ENCODE data around the gene SNAP25.

SNAP25 gene

DNA sequence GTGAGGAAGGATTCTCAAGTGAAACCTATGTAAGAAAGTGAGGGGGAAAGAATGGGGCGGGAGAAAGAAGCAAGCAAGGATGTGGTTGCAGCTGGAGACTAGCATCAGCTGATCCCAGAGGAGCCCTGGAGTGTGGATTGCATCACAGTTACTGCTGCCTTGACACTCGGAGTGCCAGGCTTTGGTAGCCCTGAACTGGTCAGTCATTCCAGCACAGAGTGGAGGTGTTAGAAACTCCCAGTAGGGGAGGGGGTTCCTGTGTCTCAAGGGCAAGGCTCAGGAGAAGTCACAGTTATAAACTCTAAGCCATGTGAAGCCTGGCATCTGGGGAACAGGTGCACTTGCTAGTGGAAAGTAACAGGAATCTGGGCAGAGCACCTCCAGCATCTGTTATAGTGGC is 23.5 kb downstream of the SNAP25 start:
- Histone ChIP-seq H3K27me3 (ENCODE audit: control insufficient read depth, insufficient read depth, low read length) (no peaks in the 10 kb centered on the region), H3K27ac (ENCODE audit: low read depth, low read length) (no peak overlapping the region), H3K4me3 (ENCODE audit: low read depth, low read length) (no peak overlapping the region), H3K9ac (ENCODE audit: low read length) (no peak overlapping the region), H3K9me3 (ENCODE audit: control insufficient read depth, insufficient read depth, low read depth, low read length) (no peaks in the 10 kb centered on the region), H3K4me1 (ENCODE audit: control insufficient read depth, insufficient read depth, low read length) (peaks cover 4% of the 10 kb centered on the region), H3K36me3 (ENCODE audit: control insufficient read depth, insufficient read depth, low read length) (no peaks in the 10 kb centered on the region)

DNA sequence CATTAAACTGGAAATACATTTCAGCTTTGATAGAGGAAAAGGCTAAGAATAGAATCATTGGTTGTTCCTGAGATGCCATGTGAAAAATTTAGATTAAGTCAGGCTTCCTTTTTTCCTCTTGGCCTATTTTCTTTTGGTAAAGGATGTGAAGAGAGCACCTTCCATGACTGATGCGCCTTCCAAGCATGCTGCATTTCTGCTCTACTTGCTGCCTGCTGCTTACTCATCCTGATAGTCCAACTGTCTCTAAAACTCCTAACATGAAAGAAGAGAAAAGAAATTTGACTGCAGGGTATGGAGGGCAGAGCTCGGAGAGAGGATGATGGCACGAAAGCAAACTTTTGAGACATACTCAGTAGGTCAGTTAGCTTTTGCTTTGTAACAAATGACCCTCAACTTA is 28.8 kb downstream of the SNAP25 start:
- H3K9ac ChIP-seq (ENCODE audit: low read length): no peak overlapping the region
- no peak overlapping the region for H3K27ac ChIP-seq (ENCODE audit: low read depth, low read length)
- no peak overlapping the region for H3K4me3 ChIP-seq (ENCODE audit: low read depth, low read length)
- H3K4me1 ChIP-seq (ENCODE audit: control insufficient read depth, insufficient read depth, low read length): peaks cover 31% of the 10 kb centered on the region
- no peaks in the 10 kb centered on the region for H3K27me3 ChIP-seq (ENCODE audit: control insufficient read depth, insufficient read depth, low read length)
- H3K9me3 ChIP-seq (ENCODE audit: control insufficient read depth, insufficient read depth, low read depth, low read length): no peaks in the 10 kb centered on the region
- no peaks in the 10 kb centered on the region for H3K36me3 ChIP-seq (ENCODE audit: control insufficient read depth, insufficient read depth, low read length)

DNA sequence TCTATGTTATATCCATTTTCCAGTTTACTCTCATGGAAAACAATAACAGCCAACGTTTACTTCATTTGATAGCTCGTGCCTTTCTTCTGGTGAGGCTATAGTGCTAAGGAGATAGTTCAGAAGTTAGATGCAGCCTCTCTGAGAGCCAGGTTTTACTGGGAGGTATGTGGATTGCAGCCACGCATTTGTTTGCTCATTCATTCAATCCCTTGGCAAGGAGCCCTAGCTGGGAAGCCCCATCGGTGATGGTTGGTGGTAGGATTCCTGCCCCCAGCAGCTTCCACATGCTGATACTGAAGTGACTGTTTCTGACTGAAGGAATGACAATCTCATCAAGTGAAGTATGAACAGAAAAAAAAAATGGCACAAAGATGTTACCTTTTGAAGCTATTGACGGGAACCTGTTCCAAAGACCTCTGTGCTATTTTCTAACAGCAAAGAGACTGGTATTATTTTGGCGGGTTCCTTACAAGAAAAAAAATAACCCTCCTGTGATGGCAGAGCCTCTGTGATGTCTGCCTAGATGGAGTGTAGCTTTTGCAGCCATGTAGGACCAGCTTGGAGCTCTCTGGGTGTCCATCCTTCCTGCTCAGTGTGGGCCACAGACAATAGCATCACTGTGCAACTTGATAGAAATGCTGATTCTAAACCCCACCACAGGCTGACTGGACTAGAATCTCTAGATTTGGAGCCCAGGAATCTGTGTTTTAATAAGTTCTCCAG is 30.6 kb downstream of the SNAP25 start:
- H3K27me3 ChIP-seq (ENCODE audit: control insufficient read depth, insufficient read depth, low read length): no peaks in the 10 kb centered on the region
- no peak overlapping the region for H3K9ac ChIP-seq (ENCODE audit: low read length)
- peaks cover 31% of the 10 kb centered on the region for H3K4me1 ChIP-seq (ENCODE audit: control insufficient read depth, insufficient read depth, low read length)
- no peaks in the 10 kb centered on the region for H3K9me3 ChIP-seq (ENCODE audit: control insufficient read depth, insufficient read depth, low read depth, low read length)
- no peaks in the 10 kb centered on the region for H3K36me3 ChIP-seq (ENCODE audit: control insufficient read depth, insufficient read depth, low read length)
- no peak overlapping the region for H3K27ac ChIP-seq (ENCODE audit: low read depth, low read length)
- H3K4me3 ChIP-seq (ENCODE audit: low read depth, low read length): no peak overlapping the region

DNA sequence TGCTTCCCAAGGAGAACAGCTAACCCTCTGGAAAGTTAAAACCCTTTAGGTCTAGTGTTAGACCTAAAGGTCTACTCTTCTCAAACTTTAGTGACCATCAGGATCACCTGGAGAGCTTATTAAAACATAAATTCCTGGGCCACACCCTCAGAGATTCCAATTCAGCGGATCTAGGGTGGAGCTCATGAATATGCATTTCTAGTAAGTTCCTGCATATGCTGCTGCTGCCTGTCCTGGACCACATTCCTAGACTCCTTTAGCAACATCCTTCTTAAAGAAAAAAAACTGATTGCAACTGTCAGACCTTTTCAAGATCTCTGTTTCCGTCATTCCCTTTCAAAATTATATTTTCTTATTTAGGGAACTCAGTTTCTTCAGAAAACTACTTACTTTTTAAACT is 31.2 kb downstream of the SNAP25 start:
- Histone ChIP-seq H3K27me3 (ENCODE audit: control insufficient read depth, insufficient read depth, low read length) (no peaks in the 10 kb centered on the region), H3K36me3 (ENCODE audit: control insufficient read depth, insufficient read depth, low read length) (no peaks in the 10 kb centered on the region), H3K27ac (ENCODE audit: low read depth, low read length) (no peak overlapping the region), H3K9me3 (ENCODE audit: control insufficient read depth, insufficient read depth, low read depth, low read length) (no peaks in the 10 kb centered on the region), H3K4me1 (ENCODE audit: control insufficient read depth, insufficient read depth, low read length) (peaks cover 34% of the 10 kb centered on the region), H3K4me3 (ENCODE audit: low read depth, low read length) (no peak overlapping the region), H3K9ac (ENCODE audit: low read length) (no peak overlapping the region)

DNA sequence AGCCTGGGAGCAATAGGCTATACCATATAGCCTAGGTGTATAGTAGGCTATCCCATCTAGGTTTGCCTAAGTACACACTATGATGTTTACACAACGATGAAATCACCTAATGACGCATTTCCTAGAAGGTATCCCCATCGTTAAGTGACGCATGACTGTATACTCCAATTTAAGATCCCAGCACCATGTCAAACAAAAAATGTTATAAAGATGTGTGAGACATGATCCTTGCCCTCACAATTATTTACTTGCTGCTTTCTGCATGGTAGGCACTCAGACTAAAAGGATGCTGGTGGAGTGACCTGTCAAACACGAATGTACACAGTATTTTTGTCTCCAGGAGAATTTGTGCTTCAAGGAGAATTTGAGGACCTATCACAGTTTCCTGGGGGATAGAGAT is 32.3 kb downstream of the SNAP25 start:
- Histone ChIP-seq H3K9me3 (ENCODE audit: control insufficient read depth, insufficient read depth, low read depth, low read length) (no peaks in the 10 kb centered on the region), H3K9ac (ENCODE audit: low read length) (no peak overlapping the region), H3K27me3 (ENCODE audit: control insufficient read depth, insufficient read depth, low read length) (no peaks in the 10 kb centered on the region), H3K36me3 (ENCODE audit: control insufficient read depth, insufficient read depth, low read length) (no peaks in the 10 kb centered on the region), H3K27ac (ENCODE audit: low read depth, low read length) (no peak overlapping the region), H3K4me3 (ENCODE audit: low read depth, low read length) (no peak overlapping the region), H3K4me1 (ENCODE audit: control insufficient read depth, insufficient read depth, low read length) (peaks cover 34% of the 10 kb centered on the region)

DNA sequence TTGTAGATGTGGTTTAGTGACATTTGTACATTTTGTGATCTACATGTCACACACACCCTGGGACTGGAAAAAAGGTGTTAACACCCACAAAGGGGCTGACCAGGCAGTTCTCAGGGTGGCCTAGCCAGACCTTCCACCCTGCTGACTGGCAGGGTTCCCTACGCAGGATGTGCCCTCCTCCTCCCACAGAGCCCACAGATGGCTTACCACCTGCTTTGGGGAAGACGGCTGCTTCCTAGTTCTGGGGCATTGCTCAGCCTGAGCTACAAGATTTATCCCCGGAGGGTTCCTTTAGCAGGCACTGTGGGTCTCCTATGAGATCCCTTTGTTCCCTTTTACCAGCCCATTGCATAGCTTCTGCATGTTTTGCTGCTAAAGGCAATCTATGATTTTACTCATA is 35.1 kb downstream of the SNAP25 start:
- H3K4me3 ChIP-seq (ENCODE audit: low read depth, low read length): no peak overlapping the region
- no peaks in the 10 kb centered on the region for H3K27me3 ChIP-seq (ENCODE audit: control insufficient read depth, insufficient read depth, low read length)
- H3K27ac ChIP-seq (ENCODE audit: low read depth, low read length): no peak overlapping the region
- no peaks in the 10 kb centered on the region for H3K36me3 ChIP-seq (ENCODE audit: control insufficient read depth, insufficient read depth, low read length)
- no peak overlapping the region for H3K9ac ChIP-seq (ENCODE audit: low read length)
- no peaks in the 10 kb centered on the region for H3K9me3 ChIP-seq (ENCODE audit: control insufficient read depth, insufficient read depth, low read depth, low read length)
- peaks cover 31% of the 10 kb centered on the region for H3K4me1 ChIP-seq (ENCODE audit: control insufficient read depth, insufficient read depth, low read length)

DNA sequence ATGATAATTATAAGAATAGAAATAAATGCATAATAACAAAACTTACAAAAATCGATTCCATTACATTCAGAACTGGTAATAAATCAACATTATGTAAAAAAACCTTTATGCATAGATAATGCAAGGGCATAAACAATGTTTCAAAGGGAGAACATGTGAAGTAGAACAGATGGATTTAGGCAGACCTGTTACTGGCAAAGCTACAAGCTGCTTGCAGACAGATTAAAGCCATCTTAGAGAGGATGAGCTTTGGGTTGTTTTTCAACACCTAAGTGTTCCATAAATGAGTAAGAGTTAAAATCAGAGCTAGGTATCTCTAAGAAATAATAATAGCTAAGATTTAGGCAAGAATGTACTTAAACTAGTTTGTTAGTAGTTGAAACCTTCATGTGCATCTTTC is 37.2 kb downstream of the SNAP25 start:
- Histone ChIP-seq H3K9me3 (ENCODE audit: control insufficient read depth, insufficient read depth, low read depth, low read length) (no peaks in the 10 kb centered on the region), H3K9ac (ENCODE audit: low read length) (no peak overlapping the region), H3K36me3 (ENCODE audit: control insufficient read depth, insufficient read depth, low read length) (no peaks in the 10 kb centered on the region), H3K27me3 (ENCODE audit: control insufficient read depth, insufficient read depth, low read length) (no peaks in the 10 kb centered on the region), H3K4me1 (ENCODE audit: control insufficient read depth, insufficient read depth, low read length) (peaks cover 14% of the 10 kb centered on the region), H3K4me3 (ENCODE audit: low read depth, low read length) (no peak overlapping the region), H3K27ac (ENCODE audit: low read depth, low read length) (no peak overlapping the region)

DNA sequence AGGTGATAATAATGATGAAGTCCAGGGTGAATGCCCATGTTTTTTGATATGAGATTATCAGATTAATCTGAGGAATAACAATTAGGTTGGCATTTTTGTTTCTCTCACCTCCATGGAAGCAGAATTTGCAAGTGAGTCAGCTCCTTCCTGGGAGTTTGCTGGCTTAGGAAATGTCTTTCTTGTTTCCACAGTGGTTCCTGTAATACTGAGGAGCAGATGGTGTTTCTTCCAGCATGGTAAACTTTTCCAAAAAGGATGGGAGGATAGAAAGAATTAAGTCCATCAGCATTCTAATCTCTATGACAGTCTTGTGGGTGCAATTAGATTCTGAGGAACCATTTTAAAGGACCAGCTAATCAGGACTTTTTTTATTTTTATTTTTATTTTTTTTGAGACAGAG is 40.5 kb downstream of the SNAP25 start:
- no peaks in the 10 kb centered on the region for H3K36me3 ChIP-seq (ENCODE audit: control insufficient read depth, insufficient read depth, low read length)
- H3K27me3 ChIP-seq (ENCODE audit: control insufficient read depth, insufficient read depth, low read length): no peaks in the 10 kb centered on the region
- H3K9ac ChIP-seq (ENCODE audit: low read length): no peak overlapping the region
- H3K9me3 ChIP-seq (ENCODE audit: control insufficient read depth, insufficient read depth, low read depth, low read length): no peaks in the 10 kb centered on the region
- H3K4me3 ChIP-seq (ENCODE audit: low read depth, low read length): no peak overlapping the region
- no peak overlapping the region for H3K27ac ChIP-seq (ENCODE audit: low read depth, low read length)
- peaks cover 13% of the 10 kb centered on the region for H3K4me1 ChIP-seq (ENCODE audit: control insufficient read depth, insufficient read depth, low read length)

DNA sequence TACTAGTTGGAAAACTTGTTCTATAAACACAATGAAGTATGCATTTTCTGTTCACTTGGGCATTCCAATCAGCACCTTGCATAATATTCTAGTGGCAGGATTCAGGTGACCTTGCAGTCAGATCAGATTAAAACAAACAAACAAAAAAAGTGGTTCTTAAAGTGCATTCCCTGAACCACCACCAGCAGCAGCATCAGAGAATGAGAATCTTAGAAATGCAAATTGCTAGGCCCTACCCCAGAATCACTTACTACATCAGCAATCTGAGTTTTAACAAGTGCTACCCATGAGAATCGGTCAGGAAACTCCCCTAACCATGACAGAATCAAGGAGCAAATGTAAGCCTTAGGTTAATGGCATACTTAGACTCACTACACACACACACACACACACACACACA is 41.7 kb downstream of the SNAP25 start:
- Histone ChIP-seq H3K4me1 (ENCODE audit: control insufficient read depth, insufficient read depth, low read length) (peaks cover 15% of the 10 kb centered on the region), H3K9ac (ENCODE audit: low read length) (no peak overlapping the region), H3K27me3 (ENCODE audit: control insufficient read depth, insufficient read depth, low read length) (no peaks in the 10 kb centered on the region), H3K27ac (ENCODE audit: low read depth, low read length) (no peak overlapping the region), H3K9me3 (ENCODE audit: control insufficient read depth, insufficient read depth, low read depth, low read length) (no peaks in the 10 kb centered on the region), H3K4me3 (ENCODE audit: low read depth, low read length) (no peak overlapping the region), H3K36me3 (ENCODE audit: control insufficient read depth, insufficient read depth, low read length) (no peaks in the 10 kb centered on the region)

DNA sequence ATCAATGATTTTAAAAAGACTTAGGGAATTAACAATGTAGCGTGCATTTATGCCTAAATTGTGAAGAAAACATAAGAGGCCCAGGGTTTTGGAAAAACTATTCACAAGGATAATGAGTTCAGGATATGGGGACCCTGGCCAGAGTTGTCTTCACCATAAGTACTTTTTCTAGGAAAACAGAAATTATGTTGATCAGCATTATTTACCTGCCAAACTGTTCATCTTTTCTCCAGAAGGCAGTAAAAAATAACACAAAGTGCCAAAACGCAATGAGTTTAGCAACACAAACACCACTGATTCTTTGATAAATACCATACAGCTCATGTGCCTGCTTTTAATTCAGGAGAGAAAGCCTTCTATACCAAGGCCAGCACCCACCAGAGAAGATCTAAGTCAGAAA is 43.1 kb downstream of the SNAP25 start:
- no peak overlapping the region for H3K4me3 ChIP-seq (ENCODE audit: low read depth, low read length)

DNA sequence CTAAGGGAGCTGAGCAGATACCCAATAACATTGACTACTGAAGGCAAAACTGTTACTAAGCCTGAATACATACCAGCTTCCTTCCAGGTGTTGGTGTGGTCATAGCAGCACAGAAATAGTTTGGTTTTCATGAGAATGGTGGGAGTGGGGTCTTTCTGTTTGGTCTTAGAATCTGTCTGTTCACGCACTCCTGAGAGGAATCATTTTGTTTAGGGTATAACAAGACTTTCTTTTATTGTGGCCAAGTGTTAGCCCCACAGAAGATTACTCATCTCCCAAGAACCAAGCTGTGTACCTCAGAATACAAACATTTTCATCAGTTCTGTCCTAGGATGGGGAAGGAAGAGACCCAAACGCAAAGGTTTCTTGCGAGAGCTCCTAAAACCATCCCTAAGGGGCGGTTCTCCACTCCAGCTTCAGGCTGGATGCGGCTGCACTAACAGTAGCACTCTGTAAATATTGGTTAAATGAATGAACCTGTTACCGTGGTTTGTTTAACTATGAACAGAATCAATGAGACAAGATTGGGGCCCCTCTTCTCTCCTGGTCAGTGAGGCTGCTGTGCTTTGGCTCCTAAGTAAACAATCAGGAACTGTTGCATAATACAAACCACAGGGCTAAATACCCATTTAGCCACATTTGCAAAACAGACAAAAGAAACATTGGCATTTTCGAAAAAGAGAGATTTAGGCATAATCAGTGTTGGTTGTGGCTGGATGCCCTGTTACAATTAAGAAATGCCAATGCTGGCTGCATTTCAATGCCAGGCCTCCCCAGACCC is 44.9 kb downstream of the SNAP25 start:
- no peak overlapping the region for H3K9ac ChIP-seq (ENCODE audit: low read length)
- peaks cover 22% of the 10 kb centered on the region for H3K4me1 ChIP-seq (ENCODE audit: control insufficient read depth, insufficient read depth, low read length)
- no peaks in the 10 kb centered on the region for H3K27me3 ChIP-seq (ENCODE audit: control insufficient read depth, insufficient read depth, low read length)
- no peaks in the 10 kb centered on the region for H3K36me3 ChIP-seq (ENCODE audit: control insufficient read depth, insufficient read depth, low read length)
- no peak overlapping the region for H3K4me3 ChIP-seq (ENCODE audit: low read depth, low read length)
- no peaks in the 10 kb centered on the region for H3K9me3 ChIP-seq (ENCODE audit: control insufficient read depth, insufficient read depth, low read depth, low read length)
- H3K27ac ChIP-seq (ENCODE audit: low read depth, low read length): no peak overlapping the region

More for the DNA sequence above, 43.1 kb downstream of the SNAP25 start:
- H3K36me3 ChIP-seq (ENCODE audit: control insufficient read depth, insufficient read depth, low read length): no peaks in the 10 kb centered on the region
- no peak overlapping the region for H3K9ac ChIP-seq (ENCODE audit: low read length)
- H3K4me1 ChIP-seq (ENCODE audit: control insufficient read depth, insufficient read depth, low read length): peaks cover 22% of the 10 kb centered on the region
- no peaks in the 10 kb centered on the region for H3K9me3 ChIP-seq (ENCODE audit: control insufficient read depth, insufficient read depth, low read depth, low read length)
- H3K27ac ChIP-seq (ENCODE audit: low read depth, low read length): no peak overlapping the region
- no peaks in the 10 kb centered on the region for H3K27me3 ChIP-seq (ENCODE audit: control insufficient read depth, insufficient read depth, low read length)

All from HUES6 (cell line).